ENCODE results near the gene FBXO8. TPM values are rescaled to one million over a fixed set of nuclear protein-coding genes. Genes with fewer than 3 reads are reported as not detected.

Gene FBXO8
- total RNA-seq, 1 donor from 2014 or later: 18.9 TPM

- DNase-seq (ENCODE audit: low spot score): no peak
- Mint-ChIP-seq H3K4me3 (ENCODE audit: unreplicated experiment) (no peak overlapping the region), H3K27ac (ENCODE audit: unreplicated experiment) (no peak overlapping the region), H3K36me3 (ENCODE audit: low read depth) (no peaks in the 10 kb centered on the region), H3K9me3 (ENCODE audit: low read depth) (no peaks in the 10 kb centered on the region), H3K27me3 (ENCODE audit: low read depth) (peaks cover 54% of the 10 kb centered on the region), H3K4me1 (ENCODE audit: low read depth) (no peaks in the 10 kb centered on the region)
- no peak for TF ChIP-seq CTCF (IDR thresholded peaks at IDR 0.05)
Measured at GRCh38 chr4:174204164-174204831, 79.2 kb downstream of the FBXO8 start.

DNA sequence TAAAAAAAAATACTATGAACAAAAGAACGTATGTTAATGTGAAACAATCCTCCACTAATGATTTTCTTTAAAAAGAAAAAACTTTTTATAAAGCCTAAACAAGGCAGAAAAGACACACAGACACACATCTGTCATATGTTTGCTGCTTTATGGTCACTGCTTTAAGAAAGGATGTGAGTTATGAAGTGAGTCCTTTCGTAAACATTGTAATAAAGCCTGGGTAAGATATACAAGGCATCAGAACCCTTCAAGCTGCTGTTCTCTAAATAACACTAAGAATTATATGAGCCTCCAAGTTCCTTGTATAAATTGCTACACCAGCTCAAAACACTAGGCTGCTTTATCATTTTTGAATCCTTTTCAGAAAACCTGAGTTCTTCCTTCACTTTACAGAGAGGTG lies 81.6 kb downstream of the FBXO8 start:
- no peaks in the 10 kb centered on the region for H3K36me3 Mint-ChIP-seq (ENCODE audit: low read depth)

GRCh38 chr4:174199735-174200134 lies 83.7 kb downstream of the FBXO8 start:
- no peaks in the 10 kb centered on the region for H3K4me1 Mint-ChIP-seq (ENCODE audit: low read depth)
- peaks cover 60% of the 10 kb centered on the region for H3K27me3 Mint-ChIP-seq (ENCODE audit: low read depth)
- DNase-seq (ENCODE audit: low spot score): no peak
- no peak overlapping the region for H3K4me3 Mint-ChIP-seq (ENCODE audit: unreplicated experiment)
- H3K27ac Mint-ChIP-seq (ENCODE audit: unreplicated experiment): no peak overlapping the region
- H3K36me3 Mint-ChIP-seq (ENCODE audit: low read depth): no peaks in the 10 kb centered on the region
- peaks cover 4% of the 10 kb centered on the region for H3K9me3 Mint-ChIP-seq (ENCODE audit: low read depth)
- no peak for TF ChIP-seq CTCF (IDR thresholded peaks at IDR 0.05)

More for the DNA sequence above, 81.6 kb downstream of the FBXO8 start:
- no peak for TF ChIP-seq CTCF (IDR thresholded peaks at IDR 0.05)
- Mint-ChIP-seq H3K4me3 (ENCODE audit: unreplicated experiment) (no peak overlapping the region), H3K27me3 (ENCODE audit: low read depth) (peaks cover 60% of the 10 kb centered on the region), H3K4me1 (ENCODE audit: low read depth) (no peaks in the 10 kb centered on the region), H3K9me3 (ENCODE audit: low read depth) (no peaks in the 10 kb centered on the region), H3K27ac (ENCODE audit: unreplicated experiment) (no peak overlapping the region)
- DNase-seq (ENCODE audit: low spot score): no peak

DNA sequence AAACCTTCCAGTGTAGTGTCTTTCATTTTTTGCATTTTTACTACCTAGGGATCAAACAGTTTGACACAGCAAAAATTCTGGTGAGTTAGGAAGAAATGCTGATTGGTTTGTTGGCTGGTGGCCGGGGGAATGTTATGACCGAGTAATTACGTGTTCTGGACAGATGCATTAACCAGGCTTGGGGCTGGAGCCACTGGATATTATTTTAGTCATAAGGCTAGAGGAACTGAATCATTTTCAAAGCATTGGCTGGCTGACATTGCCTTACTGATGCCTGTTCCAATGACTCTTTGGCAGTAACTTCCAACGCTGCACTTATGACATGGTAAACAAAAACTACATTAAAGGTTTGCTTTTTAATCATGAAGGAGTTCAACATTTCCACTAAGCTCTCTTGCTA lies 84.6 kb downstream of the FBXO8 start:
- Mint-ChIP-seq H3K36me3 (ENCODE audit: low read depth) (no peaks in the 10 kb centered on the region), H3K27me3 (ENCODE audit: low read depth) (peaks cover 61% of the 10 kb centered on the region), H3K9me3 (ENCODE audit: low read depth) (peaks cover 5% of the 10 kb centered on the region), H3K4me1 (ENCODE audit: low read depth) (no peaks in the 10 kb centered on the region), H3K4me3 (ENCODE audit: unreplicated experiment) (no peak overlapping the region), H3K27ac (ENCODE audit: unreplicated experiment) (no peak overlapping the region)
- no peak for DNase-seq (ENCODE audit: low spot score)
- TF ChIP-seq CTCF (IDR thresholded peaks at IDR 0.05): no peak

DNA sequence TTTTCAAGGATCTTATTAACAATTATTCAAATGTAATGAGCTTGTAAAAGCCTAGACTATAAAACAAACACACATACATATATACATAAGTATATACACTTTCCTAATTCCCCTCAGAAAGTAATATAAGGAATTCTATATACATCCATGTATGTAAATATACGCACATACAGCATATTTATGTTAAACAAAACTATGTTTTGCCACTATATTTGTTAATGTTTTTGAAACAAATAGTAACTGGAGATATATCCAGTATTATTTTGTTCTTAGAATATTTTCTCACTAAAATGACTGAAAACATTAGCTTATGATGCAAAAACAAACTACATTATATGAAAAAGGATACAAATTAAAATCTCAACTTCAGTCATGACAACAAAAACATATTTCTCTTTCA lies 85.1 kb downstream of the FBXO8 start:
- Mint-ChIP-seq H3K27me3 (ENCODE audit: low read depth) (peaks cover 62% of the 10 kb centered on the region), H3K4me3 (ENCODE audit: unreplicated experiment) (no peak overlapping the region), H3K4me1 (ENCODE audit: low read depth) (no peaks in the 10 kb centered on the region), H3K9me3 (ENCODE audit: low read depth) (peaks cover 5% of the 10 kb centered on the region), H3K27ac (ENCODE audit: unreplicated experiment) (no peak overlapping the region), H3K36me3 (ENCODE audit: low read depth) (no peaks in the 10 kb centered on the region)
- no peak for TF ChIP-seq CTCF (IDR thresholded peaks at IDR 0.05)
- no peak for DNase-seq (ENCODE audit: low spot score)
